Kidney epithelial cell (primary cell): Measurements from ENCODE around the gene GIMAP8. TPM values are rescaled to one million over a fixed set of nuclear protein-coding genes. Genes with fewer than 3 reads are reported as not detected.
"Not testable (repeated sequence)": the region's sequence is repeated elsewhere in the genome, so short reads cannot be mapped to it uniquely, and the experiment has no call there.

ENCODE experiments used
- DNase-seq: peaks from one replicate; pipeline ENCODE4 v3.0.0-alpha.2; 2010; ENCODE audit warnings: low read depth
- H3K27me3 ChIP-seq: 2 replicates; pipeline ENCODE4 v1.6.0; 2011; ENCODE audit warnings: low read length; ENCODE audit not compliant: control insufficient read depth, insufficient read depth
- H3K36me3 ChIP-seq: 2 replicates; pipeline ENCODE4 v1.5.1; 2011; ENCODE audit warnings: low read length; ENCODE audit not compliant: control insufficient read depth, insufficient read depth
- H3K4me3 ChIP-seq: 2 replicates; pipeline ENCODE4 v1.5.1; 2011; ENCODE audit warnings: low read depth, mild to moderate bottlenecking, control low read depth, low read length
- CTCF ChIP-seq: IDR thresholded peaks from 2 replicates; pipeline ENCODE4 v1.5.1; 2011; ENCODE audit warnings: mild to moderate bottlenecking, moderate library complexity, low read length, control low read depth, inconsistent platforms; ENCODE audit not compliant: insufficient read depth, poor library complexity, severe bottlenecking
- total RNA-seq: library from RNA; depleted of rRNA; stranded (reverse); fragments of >200 nt; gene quantifications from 2 replicates; pipeline ENCODE4 v1.2.3, GENCODE V29; 2015

The GIMAP8 gene
- total RNA-seq, 1 donor from 2014 or later, result not detected

DNA sequence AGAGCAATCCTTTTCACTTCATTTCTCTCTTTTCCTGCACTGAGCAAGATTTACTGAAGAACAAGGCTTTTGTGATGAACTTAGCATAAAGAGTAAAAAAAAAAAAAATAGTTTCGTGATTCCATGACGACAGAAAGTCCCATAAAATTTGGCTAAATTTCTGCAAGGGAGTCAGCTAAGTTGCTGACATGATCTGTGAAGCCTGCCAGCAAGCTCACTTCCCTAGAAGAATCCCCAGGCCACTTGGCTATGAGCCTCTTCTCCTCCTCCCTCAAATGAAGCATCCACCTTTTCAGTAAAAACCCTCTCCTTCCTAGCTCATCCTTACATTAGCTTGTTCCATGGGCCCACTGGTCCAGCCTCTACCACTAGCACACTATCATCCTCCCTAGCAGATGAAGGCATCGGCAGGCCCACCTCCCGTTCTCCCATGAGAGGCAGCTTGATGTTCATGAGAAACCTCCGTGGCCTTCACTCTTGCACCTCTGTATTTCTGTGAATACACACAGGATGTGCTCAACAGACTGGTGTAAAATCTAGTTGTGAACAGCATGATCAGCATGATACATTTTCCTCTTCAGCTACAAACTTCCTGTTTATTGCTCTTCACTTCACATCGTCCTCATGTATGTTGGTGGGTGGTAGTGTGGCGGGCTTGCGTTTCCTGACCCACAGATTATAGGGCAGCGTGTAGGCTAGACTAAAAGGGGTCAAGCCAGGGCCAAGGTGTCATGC lies 30.9 kb downstream of the GIMAP8 start:
- no peaks in the 10 kb centered on the region for H3K36me3 ChIP-seq
- peaks cover 2% of the 10 kb centered on the region for H3K27me3 ChIP-seq
- no peak overlapping the region for H3K4me3 ChIP-seq
- DNase-seq, result no peak
- TF ChIP-seq CTCF, result no peak

DNA sequence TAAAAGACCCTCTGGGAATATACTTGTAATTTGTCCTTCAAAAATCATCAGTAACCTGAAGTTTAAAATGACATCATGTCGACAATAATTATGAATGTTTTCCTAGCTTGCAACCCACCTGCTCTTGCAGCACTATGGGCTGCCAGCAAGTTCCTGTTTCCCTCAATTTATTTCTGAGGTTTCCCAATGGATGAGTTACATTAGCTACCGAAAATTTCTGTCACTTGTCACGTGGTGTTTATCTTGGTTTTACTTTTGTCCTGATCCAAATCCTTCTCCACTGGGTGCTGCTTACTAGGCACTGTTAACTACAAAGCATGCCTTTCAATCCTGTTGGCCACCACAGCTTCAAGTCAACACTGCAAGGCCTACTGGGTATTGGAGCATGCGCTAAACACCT lies 31.5 kb downstream of the GIMAP8 start:
- no peak for DNase-seq
- H3K27me3 ChIP-seq, result peaks cover 2% of the 10 kb centered on the region
- no peak overlapping the region for H3K4me3 ChIP-seq
- TF ChIP-seq CTCF, result no peak
- no peaks in the 10 kb centered on the region for H3K36me3 ChIP-seq

DNA sequence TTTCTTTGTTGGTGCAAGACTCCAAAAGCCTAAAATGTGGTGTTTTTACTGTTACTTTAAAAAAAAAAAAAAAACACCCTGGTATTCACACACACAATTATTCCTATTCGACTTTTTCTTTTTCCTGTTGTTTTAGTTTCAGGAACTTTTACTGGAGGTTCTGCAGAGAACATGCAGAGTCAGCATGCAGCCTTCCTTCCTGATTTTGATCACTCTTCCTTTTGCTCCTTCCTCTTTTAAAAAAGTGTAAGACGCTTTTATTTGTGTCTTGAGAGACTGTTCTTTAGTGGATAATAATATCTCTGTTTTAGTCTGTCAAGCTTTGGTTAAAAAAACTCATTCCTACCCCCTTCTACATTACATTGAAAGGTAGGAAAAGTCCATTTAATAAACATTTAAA lies 33.1 kb downstream of the GIMAP8 start:
- not testable (repeated sequence) for DNase-seq, H3K4me3 ChIP-seq, H3K36me3 ChIP-seq, H3K27me3 ChIP-seq

GRCh38 chr7:150484071-150484470 lies 33.6 kb downstream of the GIMAP8 start:
- DNase-seq, H3K27me3 ChIP-seq, H3K36me3 ChIP-seq, H3K4me3 ChIP-seq: not testable (repeated sequence)

DNA sequence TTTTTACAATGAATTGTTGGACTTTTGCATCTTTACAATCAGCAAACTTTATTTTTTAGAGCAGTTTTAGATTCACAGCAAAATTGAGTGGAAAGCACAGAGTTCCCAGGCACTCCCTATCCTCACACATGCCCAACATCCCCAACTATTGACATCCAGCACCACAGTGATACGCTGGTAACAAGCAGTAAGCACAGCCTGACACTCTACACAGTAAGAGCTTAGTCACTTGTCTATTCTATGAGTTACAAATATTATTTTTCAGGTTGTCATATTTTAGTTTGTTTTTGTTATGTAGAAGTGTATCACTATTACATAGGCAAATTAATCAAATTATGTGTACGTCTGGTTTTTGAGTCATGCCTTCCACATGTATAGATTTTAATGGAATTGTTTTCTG lies 37.2 kb downstream of the GIMAP8 start:
- Histone ChIP-seq H3K27me3 (no peaks in the 10 kb centered on the region), H3K4me3 (no peak overlapping the region), H3K36me3 (no peaks in the 10 kb centered on the region)
- DNase-seq, result no peak
- TF ChIP-seq CTCF, result no peak

- no peaks in the 10 kb centered on the region for H3K36me3 ChIP-seq
- DNase-seq, result no peak
- TF ChIP-seq CTCF, result no peak
Measured at GRCh38 chr7:150489782-150490181, 39.4 kb downstream of the GIMAP8 start.

DNA sequence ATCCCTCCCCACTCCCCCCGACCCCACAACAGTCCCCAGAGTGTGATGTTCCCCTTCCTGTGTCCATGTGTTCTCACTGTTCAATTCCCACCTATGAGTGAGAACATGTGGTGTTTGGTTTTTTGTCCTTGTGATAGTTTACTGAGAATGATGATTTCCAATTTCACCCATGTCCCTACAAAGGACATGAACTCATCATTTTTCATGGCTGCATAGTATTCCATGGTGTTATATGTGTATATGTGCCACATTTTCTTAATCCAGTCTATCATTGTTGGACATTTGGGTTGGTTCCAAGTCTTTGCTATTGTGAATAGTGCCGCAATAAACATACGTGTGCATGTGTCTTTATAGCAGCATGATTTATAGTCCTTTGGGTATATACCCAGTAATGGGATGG lies 43.0 kb downstream of the GIMAP8 start:
- H3K4me3 ChIP-seq, H3K27me3 ChIP-seq, H3K36me3 ChIP-seq, DNase-seq: not testable (repeated sequence)

More at GRCh38 chr7:150489782-150490181, 39.4 kb downstream of the GIMAP8 start:
- Histone ChIP-seq H3K4me3 (no peak overlapping the region), H3K27me3 (no peaks in the 10 kb centered on the region)
